ENCODE data around the gene SSTR3. TPM values are rescaled to one million over a fixed set of nuclear protein-coding genes. Genes with fewer than 3 reads are reported as not detected.

SSTR3 gene
- total and polyA plus RNA-seq, 2 of the 13 experiments (the other 11 are each of a cell fraction or from before 2014, with no cell fraction given): 0.08 to 0.64 TPM

- intact Hi-C loops (cut with micrococcal nuclease; ENCODE audit: unreplicated experiment): no loop called here
- DNase-seq (ENCODE audit: low spot score) (no peak), FAIRE-seq (no peak), ATAC-seq (no peak)
- Histone ChIP-seq H3K27ac (ENCODE audit: extremely low read length, insufficient read depth, low read length) (no peak overlapping the region), H3K27me3 (ENCODE audit: control insufficient read depth in 1 of 2, insufficient read depth in 2 of 2, low read length in 2 of 2) (peaks cover 0 to 37% of the 10 kb centered on the region in 2 experiments; a peak in 3 of 5 replicates), H2AFZ (ENCODE audit: low read length) (no peak overlapping the region), H3K79me2 (ENCODE audit: insufficient read depth, low read length) (no peaks in the 10 kb centered on the region), H3K9ac (ENCODE audit: insufficient read depth, low read depth, low read length) (no peak overlapping the region), H3K36me3 (replicated peaks in 1 of 2; ENCODE audit: control insufficient read depth in 1 of 2, insufficient read depth in 2 of 2, low read length in 2 of 2) (no peaks in the 10 kb centered on the region), H3K4me2 (ENCODE audit: low read depth, low read length) (no peak overlapping the region), H3K4me1 (ENCODE audit: insufficient read depth, low read length) (0 out of 2 replicates have a peak, but pooled peaks cover 5% of the 10 kb centered on the region), H3K9me3 (ENCODE audit: low read length) (no peaks in the 10 kb centered on the region), H3K4me3 (replicated peaks in 1 of 3; ENCODE audit: insufficient read depth in 1 of 3, low read depth in 2 of 3, low read length in 3 of 3) (no peak overlapping the region), H4K20me1 (ENCODE audit: insufficient read depth, low read length) (peaks cover 2% of the 10 kb centered on the region; the same call in 1 of the 2 replicates)
- TF ChIP-seq ZNF629 (CRISPR knock-in tag; conservative IDR thresholded peaks at IDR 0.05) (peak; percentile 62), NCOA2 (CRISPR knock-in tag; IDR thresholded peaks at IDR 0.05) (no peak)
- BruUV-seq (replicated peaks): no TSS peak
- ChIA-PET POLR2A (no interaction called here), CTCF (ENCODE audit: low intra/inter-chr PET ratio, low total read pairs) (no interaction called here)
- in situ Hi-C loops (cut with HindIII; ENCODE audit: extremely low pct_ligation_motif_present, low pct_unique_long_range_greater_than_20kb): no loop called here
- WGBS (ENCODE audit: low lambda C conversion rate): 50% methylated on average over 17 of the region's 22 CpGs
Measured at GRCh38 chr22:37244922-37245722, 32.8 kb upstream of the SSTR3 start.

- no peak for ATAC-seq
- Histone ChIP-seq H3K4me2 (ENCODE audit: low read depth, low read length) (no peak within 1 kb of the TSS), H3K79me2 (ENCODE audit: insufficient read depth, low read length) (no peaks in the 10 kb centered on the region), H3K4me1 (ENCODE audit: insufficient read depth, low read length) (0 out of 2 replicates have a peak, but pooled peaks cover 5% of the 10 kb centered on the region), H3K4me3 (replicated peaks in 1 of 3; ENCODE audit: insufficient read depth in 1 of 3, low read depth in 2 of 3, low read length in 3 of 3) (no peak within 1 kb of the TSS), H3K27me3 (ENCODE audit: control insufficient read depth in 1 of 2, insufficient read depth in 2 of 2, low read length in 2 of 2) (peaks cover 0 to 37% of the 10 kb centered on the region in 2 experiments; a peak in 3 of 5 replicates), H3K9ac (ENCODE audit: insufficient read depth, low read depth, low read length) (no peak within 1 kb of the TSS), H2AFZ (ENCODE audit: low read length) (no peak within 1 kb of the TSS), H3K27ac (ENCODE audit: extremely low read length, insufficient read depth, low read length) (no peak within 1 kb of the TSS), H3K9me3 (ENCODE audit: low read length) (no peaks in the 10 kb centered on the region), H4K20me1 (ENCODE audit: insufficient read depth, low read length) (peaks cover 2% of the 10 kb centered on the region; the same call in 1 of the 2 replicates), H3K36me3 (replicated peaks in 1 of 2; ENCODE audit: control insufficient read depth in 1 of 2, insufficient read depth in 2 of 2, low read length in 2 of 2) (no peaks in the 10 kb centered on the region)
- no peak for FAIRE-seq
- POLR2A ChIA-PET: no interaction called here
- BruUV-seq (replicated peaks): no TSS peak
- CTCF ChIA-PET (ENCODE audit: low intra/inter-chr PET ratio, low total read pairs): no interaction called here
- DNase-seq (ENCODE audit: low spot score): no peak
- WGBS (ENCODE audit: low lambda C conversion rate): 53% methylated on average over 14 of the region's 23 CpGs
- in situ Hi-C loops (cut with HindIII; ENCODE audit: extremely low pct_ligation_motif_present, low pct_unique_long_range_greater_than_20kb): no loop called here
- intact Hi-C loops (cut with micrococcal nuclease; ENCODE audit: unreplicated experiment): no loop called here
- TF ChIP-seq ZBTB3 (CRISPR knock-in tag; IDR thresholded peaks at IDR 0.05; ENCODE audit: borderline replicate concordance, low read depth): no peak
- no peak for TF ChIP-seq TCF7L2 (IDR thresholded peaks at IDR 0.05; ENCODE audit: low read depth, low read length)
- no peak for TF ChIP-seq ZNF782 (CRISPR knock-in tag; IDR thresholded peaks at IDR 0.05; ENCODE audit: borderline replicate concordance)
- TF ChIP-seq ZNF883 (CRISPR knock-in tag; IDR thresholded peaks at IDR 0.05; ENCODE audit: not compliant biosample characterization): no peak
- TF ChIP-seq AHR (CRISPR knock-in tag; IDR thresholded peaks at IDR 0.05): no peak
Measured at GRCh38 chr22:37244114-37244921, 32.0 kb upstream of the SSTR3 start, which contains the start of gene RAC2. TSS of gene RAC2 (minus strand) at chr22:37244269. CDS start at chr22:37244148, 121 bp downstream.
